ENCODE results near the gene PTPN1.
"Not testable (repeated sequence)": the region's sequence is repeated elsewhere in the genome, so short reads cannot be mapped to it uniquely, and the experiment has no call there.

Gene PTPN1

DNA sequence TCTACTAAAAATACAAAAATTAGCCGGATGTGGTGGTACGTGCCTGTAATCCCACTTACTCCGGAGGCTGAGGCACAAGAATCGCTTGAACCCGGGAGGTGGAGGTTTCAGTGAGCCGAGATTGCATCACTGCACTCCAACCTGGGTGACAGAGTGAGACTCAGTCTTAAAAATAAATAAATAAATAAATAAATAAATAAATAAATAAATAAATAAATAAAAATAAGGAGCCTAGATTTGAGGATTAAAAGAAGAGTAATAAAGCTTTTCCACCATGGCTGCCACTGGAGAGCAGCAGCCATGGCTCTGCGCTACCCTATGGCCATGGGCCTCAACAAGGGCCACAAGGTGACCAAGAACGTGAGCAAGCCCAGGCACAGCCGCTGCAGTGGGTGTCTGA is 110.3 kb downstream of the PTPN1 start:
- DNase-seq, result not testable (repeated sequence)

DNA sequence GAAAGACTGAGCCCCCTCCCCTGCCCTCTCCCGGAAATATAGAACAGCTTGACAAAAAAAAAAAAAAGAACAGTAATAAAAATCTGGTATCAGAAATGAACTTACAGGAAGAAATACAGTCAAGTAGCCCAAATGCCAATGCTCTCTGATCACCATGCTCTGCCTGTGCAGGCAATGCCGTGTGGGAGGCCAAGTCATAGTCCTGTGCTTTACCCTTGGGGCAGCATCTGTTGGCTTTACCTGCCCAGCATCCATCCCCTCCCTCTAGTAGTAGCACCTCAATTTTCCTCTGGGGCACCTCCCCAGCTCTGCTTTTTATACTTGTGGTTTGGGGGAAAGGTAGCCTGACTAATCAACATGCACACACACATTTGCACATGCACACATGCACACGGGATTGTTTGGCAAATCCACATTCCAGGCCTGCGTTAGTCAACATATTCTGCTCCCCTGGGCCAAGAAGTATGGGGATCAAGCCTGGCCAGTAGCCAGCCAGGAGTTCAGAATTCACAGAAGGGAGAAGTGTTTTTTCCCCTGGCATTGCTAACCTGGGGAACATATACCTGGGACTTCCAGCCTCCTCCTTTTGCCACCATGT is 111.0 kb downstream of the PTPN1 start:
- DNase-seq, result no peak

DNA sequence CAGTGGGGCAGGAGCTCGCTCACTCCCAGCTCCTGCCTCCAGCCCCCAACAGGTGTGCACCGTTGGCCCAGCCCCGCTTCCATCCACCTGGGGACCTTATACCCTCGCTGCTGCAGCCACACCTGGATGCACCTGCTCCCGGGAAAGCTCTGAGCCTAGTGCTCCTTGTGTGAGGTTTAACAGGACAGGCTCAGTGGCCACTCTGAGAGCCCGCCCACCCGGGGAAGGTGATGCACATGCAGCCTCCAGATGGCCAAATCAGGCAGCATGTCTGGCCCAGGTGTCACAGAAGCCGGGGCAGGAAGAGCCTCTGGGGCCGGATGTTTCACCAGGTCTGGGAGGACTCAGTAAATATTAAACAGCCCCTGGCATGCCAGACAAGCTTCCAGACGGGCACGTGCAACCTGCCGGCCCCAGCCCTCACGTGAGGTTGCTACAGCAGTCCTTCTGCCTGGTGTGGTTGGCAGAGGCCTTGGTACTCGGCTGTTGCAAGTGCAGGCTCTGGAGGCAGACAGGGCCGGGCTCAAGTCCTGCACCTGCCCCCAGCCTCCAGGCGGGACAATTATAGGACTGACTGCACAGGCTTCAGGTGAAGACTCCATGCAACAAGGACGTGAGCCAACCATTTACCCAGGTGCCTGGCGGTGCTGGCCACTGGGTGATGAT is 114.3 kb downstream of the PTPN1 start:
- DNase-seq, result peak; percentile 64

DNA sequence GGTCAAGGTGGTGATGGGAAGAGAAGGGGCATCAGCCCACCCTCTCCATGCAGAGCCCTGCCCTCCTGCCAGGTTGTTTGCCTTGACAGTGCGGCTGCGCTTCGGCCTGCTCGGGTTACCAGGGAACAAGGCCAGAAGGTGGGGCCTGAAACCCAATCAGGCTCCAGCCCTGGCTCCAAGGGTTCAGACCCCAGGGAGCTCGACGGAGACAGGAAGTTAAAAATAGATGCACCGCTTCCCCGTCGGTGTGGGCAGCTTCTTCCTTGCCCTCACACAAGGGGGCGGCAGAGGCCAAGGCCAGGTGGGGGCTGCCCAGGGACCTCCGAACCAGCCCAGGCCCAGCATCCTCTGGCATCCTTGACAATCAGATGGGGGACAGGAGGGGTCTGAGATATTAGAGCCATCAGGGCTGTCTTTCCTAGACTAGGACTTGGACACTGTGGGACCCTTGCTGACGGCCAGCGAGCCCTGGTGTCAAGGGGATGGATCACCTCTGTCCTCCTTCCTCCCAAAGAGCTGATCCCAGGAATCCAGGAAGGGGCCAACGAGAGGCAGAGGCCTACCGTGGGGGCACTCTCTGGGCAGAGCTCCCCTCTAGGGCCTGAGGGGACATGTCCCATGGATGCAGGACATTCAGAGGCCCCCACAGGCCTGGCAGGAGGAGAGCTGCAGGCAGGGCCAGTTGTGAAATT is 115.9 kb downstream of the PTPN1 start:
- DNase-seq, result no peak

DNA sequence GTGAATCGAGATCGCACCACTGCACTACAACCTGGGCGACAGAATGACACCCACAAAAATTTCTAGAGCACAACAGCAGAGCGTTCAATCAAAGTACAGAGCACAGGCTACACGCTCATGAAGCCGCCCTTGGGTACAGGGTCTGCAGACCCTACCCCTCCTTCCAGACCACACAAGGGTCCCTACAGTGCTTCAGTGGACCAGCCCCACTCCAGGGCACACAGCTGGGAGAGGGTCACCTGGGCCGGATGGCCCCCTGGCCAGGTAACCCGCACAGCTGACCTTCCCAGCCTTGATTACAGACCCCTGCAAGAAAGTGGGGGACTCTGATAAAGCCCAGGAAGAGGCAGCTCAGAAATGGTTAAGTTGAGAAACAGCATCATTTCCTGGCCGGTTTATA is 117.6 kb downstream of the PTPN1 start:
- DNase-seq, result no peak

DNA sequence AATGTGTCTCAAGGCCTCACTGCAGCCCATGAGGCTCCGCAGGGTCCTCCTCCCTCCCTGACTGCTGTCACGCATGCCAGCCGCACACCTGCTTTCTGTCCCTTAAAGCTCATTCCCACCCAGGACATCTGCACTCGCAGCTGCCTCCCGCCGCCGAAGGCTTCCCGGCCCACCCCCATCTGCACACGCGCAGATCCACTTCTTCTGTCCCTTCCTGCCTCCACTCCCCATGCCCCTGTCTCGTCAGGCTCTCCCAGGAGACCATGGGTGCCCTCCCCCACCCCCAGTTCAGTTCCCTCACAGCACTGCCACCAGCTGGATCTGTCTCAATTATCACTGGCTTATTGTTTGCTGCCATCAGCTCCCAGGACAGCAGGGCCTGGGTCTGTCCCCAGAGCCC is 118.1 kb downstream of the PTPN1 start:
- no peak for DNase-seq

DNA sequence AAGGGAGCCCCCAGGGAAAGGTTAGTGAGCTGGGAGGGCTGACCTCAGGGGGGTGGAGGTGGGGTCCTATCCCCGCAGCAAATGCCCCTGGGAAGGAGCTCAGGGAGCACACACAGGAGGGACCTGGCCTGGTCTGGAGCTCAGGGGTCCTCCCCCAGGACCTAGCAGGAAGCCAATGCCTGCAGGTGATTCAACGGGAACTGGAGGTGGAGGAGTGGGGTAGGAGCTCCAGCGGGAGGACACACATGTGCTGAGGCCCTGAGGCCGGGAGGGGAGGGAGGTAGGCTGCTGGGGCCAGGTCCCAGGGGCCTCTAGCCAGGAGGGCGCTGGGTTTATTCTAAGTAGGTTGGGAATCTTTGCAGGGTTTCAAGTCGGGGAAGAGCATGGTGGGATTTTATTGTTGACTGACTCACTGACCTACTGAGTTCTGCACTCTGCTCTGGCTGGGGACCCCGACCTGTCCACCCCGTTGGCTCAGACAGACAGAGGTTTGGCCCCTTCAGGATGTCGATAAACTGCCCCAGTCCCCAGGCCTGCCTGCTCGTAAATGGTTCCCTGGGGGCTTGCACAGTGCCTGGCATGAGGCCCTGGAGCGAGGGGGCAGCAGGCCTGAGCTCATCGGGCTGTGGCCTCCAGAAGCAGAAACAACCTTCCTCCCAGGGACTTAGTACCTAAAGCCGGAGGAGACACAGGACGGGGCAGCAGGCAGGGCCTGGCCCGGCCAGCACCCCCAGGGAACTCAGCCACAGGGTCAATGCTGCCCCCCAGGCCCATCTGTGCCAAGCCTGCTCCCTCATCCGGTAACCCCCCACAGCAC is 118.9 kb downstream of the PTPN1 start:
- DNase-seq, result no peak

DNA sequence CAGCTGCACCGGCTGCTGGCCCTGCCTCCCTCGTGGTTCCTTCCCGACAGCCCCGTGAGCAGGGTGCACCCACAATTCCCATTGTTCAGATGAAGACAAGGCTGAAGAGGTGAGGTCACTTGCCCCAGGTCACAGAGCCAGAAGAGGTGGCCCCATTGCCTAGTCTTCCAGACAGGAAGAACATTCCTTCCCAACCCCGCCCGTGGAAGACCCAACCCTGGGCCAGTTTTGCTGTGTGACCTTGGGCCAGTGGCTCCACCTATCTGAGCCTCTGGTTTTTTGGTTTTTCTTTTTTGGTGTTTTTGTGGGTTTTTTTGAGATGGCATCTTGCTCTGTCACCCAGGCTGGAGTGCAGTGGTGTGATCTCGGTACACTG is 119.5 kb downstream of the PTPN1 start:
- no peak for DNase-seq

DNA sequence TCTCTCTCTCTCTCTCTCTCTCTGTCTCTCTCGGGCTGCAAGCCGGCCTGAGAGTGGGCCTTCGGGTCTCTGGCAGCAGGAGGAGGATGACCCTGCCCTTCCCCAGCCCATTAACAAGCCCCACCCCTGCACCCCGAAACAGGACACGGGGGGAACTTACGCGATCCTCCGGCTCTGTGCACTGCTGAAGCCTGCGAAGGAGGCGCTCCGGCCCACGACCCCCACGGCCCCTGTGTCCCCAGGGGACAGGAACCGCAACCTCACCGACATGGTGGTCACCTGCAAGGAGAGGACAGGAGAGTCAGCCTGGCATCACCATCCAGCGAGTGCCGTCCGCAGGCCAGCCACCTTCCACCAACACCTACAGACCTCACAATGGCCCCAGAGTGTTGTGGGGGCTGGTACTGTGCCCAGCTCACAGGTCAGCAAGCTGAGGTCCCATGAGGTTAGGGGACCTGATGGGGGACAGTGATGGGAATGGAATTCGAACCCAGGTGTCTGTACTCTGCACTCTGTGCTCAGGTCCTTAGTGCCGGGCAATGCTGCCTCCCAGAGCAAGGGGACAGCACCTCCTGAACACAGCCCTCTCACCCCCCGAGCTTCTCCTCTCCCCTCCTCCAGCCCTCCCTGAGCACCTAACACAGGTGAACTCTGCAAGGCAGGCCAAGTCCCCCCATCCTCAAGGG is 120.5 kb downstream of the PTPN1 start:
- DNase-seq, result no peak

DNA sequence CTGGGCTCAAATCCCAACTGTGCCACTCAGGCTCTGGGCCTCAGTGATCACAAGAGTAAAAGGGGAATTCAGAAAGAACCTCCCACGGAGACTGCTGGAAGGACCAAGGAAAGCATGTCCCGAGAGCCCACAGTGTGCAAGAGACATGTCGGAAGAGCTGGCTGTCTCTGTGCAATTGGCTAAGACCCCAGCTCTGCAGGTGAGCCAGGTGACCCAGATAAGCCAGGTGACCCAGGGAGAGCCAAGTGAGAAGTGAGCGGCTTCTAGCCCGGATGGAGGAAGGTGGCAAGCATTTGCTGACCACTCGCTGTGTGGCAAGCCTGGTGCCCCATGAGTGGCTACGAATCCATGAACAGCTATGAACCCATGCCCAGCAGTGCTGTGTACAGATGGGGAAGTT is 122.1 kb downstream of the PTPN1 start:
- no peak for DNase-seq

DNA sequence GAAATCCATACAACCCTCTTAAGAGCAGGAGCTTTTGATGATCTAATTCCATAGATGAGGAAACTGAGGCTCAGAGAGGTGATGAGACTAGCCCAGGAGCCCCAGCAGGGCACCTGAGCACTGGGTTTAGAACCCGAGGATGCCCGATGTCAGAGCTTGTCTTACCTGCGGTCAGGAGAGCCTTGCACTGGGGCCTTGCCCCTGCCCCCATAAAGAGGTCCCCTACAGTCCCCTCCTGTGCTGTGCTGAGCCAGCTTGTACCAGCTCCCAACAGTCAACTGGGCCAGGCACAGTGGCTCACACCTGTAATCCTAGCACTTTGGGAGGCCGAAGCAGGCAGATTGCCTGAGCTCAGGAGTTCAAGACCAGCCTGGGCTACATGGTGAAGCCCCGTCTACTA is 122.5 kb downstream of the PTPN1 start:
- no peak for DNase-seq

DNA sequence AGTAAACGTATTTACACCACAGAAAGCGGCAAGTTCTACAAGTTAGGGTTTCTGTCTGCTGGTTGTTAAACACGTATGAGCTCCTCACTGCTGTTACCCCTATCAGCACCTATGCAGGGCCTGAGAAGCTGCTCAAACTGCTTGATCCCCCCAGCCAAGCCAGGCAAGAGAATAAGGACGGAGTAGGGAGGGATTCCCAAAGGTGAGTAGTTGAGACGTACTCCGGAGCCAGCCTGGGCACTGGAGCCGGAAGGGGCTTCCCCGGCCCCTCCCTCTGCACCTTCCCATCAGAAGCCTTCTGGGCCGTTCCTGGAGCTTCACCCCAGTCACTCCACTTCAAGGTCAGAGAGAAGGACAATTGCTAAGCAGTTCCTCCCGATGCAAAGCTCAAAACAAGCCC is 123.2 kb downstream of the PTPN1 start:
- no peak for DNase-seq

DNA sequence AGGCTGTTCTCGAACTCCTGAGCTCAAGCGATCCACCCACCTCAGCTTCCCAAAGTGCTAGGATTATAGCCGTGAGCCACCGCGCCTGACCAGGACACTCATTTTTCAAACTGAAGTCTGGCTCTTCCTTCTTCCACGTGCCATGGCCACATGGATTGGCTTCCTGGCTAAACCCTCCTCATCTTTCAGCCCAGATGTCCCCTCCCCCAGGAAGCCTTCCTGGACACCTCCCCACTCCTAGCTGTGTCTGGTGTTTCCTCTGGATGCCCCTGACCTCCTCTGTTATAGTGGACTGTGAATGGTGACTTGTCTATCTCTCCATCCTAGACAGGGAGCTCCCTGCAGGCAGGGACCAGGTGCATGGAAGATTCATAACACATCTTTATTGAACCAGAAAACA is 124.0 kb downstream of the PTPN1 start:
- DNase-seq, result no peak

Measured in NCI-H774 (cell line).